Retinal pigment epithelial cell (primary cell): Measurements from ENCODE around the gene NUDT21.
A peak's percentile ranks its signal among the peaks of the same experiment; 100 is the strongest.
"Not testable (repeated sequence)": the region's sequence is repeated elsewhere in the genome, so short reads cannot be mapped to it uniquely, and the experiment has no call there.

Source experiments
- DNase-seq: peaks from one replicate; pipeline ENCODE4 v3.0.0-alpha.2; 2010; ENCODE audit warnings: low read depth
- H3K4me3 ChIP-seq: 2 replicates; pipeline ENCODE4 v1.5.1; 2011; ENCODE audit warnings: mild to moderate bottlenecking, low read length, control low read depth, moderate library complexity
- CTCF ChIP-seq: conservative IDR thresholded peaks from 2 replicates; pipeline ENCODE4 v1.5.1; 2011; ENCODE audit warnings: low read depth, low read length, control low read depth, inconsistent platforms

NUDT21 gene

GRCh38 chr16:56409195-56409594 is 41.9 kb downstream of the NUDT21 start:
- no peak for DNase-seq
- no peak overlapping the region for H3K4me3 ChIP-seq
- TF ChIP-seq CTCF: no peak

GRCh38 chr16:56408379-56409098 is 42.6 kb downstream of the NUDT21 start:
- no peak for TF ChIP-seq CTCF
- DNase-seq: no peak

GRCh38 chr16:56405977-56406672 is 45.0 kb downstream of the NUDT21 start:
- no peak for TF ChIP-seq CTCF
- no peak overlapping the region for H3K4me3 ChIP-seq
- no peak for DNase-seq

More at GRCh38 chr16:56408379-56409098, 42.6 kb downstream of the NUDT21 start:
- H3K4me3 ChIP-seq: no peak overlapping the region

- DNase-seq: no peak
- peak; percentile 30 for TF ChIP-seq CTCF
- H3K4me3 ChIP-seq: no peak overlapping the region
These were observed 49.6 kb downstream of the NUDT21 start for GRCh38 chr16:56401482-56401881.

GRCh38 chr16:56400458-56400857 is 50.7 kb downstream of the NUDT21 start:
- no peak for DNase-seq
- no peak for TF ChIP-seq CTCF
- no peak overlapping the region for H3K4me3 ChIP-seq

GRCh38 chr16:56399486-56399885 is 51.6 kb downstream of the NUDT21 start:
- DNase-seq: no peak
- no peak overlapping the region for H3K4me3 ChIP-seq
- TF ChIP-seq CTCF: no peak

- DNase-seq: no peak
- no peak for TF ChIP-seq CTCF
- no peak overlapping the region for H3K4me3 ChIP-seq
These were observed 52.1 kb downstream of the NUDT21 start for GRCh38 chr16:56399047-56399446.

- H3K4me3 ChIP-seq, DNase-seq: not testable (repeated sequence)
These were observed 54.4 kb downstream of the NUDT21 start for GRCh38 chr16:56396724-56397123.
